Esophagus muscularis mucosa (tissue), 4 donors: ENCODE measurements around the gene RDH12.

Experiments used
- EP300 ChIP-seq: sonication (generic); formaldehyde crosslinking; IDR thresholded peaks from one replicate; pipeline ENCODE4 v1.6.1; 2017; ENCODE audit warnings: antibody characterized with exemption
- POLR2A ChIP-seq: fragments of 450-650 bp; IDR thresholded peaks from one replicate; pipeline ENCODE4 v1.6.1; 2017; ENCODE audit warnings: antibody characterized with exemption, moderate library complexity, mild to moderate bottlenecking, low read depth
- TF ChIP-seq, protein P1 (sequence below), 3 experiments: fragments of 200-600 bp in 2 of 3; fragments of 450-650 bp in 1 of 3; sonication (generic) in 2 of 3; IDR thresholded peaks; one replicate each; pipeline ENCODE4 v1.5.1; 2017 to 2019; ENCODE audit warnings: antibody characterized with exemption in 3 of 3, mild to moderate bottlenecking in 2 of 3, moderate library complexity in 1 of 3

DNA sequence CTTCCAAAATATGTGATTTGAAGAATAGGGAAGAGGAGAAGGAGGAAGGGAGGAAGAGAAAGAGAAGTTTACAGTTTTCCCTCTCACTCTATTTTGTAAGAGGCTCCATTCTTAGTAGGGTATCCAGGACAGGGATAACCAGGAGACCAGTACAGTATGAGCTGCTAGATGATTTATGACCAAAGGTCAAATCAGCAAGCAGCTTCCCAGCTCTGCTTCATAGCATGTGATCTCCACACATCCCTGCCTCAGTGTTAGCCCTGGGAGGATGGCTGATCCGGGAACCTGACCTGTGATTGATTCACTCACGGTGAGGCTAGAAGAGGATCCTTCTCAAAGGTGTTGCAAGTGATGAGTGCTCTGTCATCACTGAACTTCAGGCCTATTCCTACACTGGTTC, 16.6 kb downstream of the RDH12 start:
- TF ChIP-seq EP300 (no peak), POLR2A (no peak)
- TF ChIP-seq, protein P1, sequence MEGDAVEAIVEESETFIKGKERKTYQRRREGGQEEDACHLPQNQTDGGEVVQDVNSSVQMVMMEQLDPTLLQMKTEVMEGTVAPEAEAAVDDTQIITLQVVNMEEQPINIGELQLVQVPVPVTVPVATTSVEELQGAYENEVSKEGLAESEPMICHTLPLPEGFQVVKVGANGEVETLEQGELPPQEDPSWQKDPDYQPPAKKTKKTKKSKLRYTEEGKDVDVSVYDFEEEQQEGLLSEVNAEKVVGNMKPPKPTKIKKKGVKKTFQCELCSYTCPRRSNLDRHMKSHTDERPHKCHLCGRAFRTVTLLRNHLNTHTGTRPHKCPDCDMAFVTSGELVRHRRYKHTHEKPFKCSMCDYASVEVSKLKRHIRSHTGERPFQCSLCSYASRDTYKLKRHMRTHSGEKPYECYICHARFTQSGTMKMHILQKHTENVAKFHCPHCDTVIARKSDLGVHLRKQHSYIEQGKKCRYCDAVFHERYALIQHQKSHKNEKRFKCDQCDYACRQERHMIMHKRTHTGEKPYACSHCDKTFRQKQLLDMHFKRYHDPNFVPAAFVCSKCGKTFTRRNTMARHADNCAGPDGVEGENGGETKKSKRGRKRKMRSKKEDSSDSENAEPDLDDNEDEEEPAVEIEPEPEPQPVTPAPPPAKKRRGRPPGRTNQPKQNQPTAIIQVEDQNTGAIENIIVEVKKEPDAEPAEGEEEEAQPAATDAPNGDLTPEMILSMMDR (IDR thresholded peaks at IDR 0.05): no peak
